HG03342 (cell line): Measurements from ENCODE around the gene CAPN8.

Source experiments
- ATAC-seq: cut with Tn5 transposase; IDR thresholded peaks from one replicate; pipeline ENCODE4 v1.9.1; 2021; ENCODE audit warnings: mild to moderate bottlenecking, moderate library complexity; ENCODE audit not compliant: unreplicated experiment

The CAPN8 gene

GRCh38 chr1:223620297-223620897 lies 45.1 kb downstream of the CAPN8 start:
- no peak for ATAC-seq

- ATAC-seq, result no peak
Observed at GRCh38 chr1:223618680-223619079, 46.8 kb downstream of the CAPN8 start.

DNA sequence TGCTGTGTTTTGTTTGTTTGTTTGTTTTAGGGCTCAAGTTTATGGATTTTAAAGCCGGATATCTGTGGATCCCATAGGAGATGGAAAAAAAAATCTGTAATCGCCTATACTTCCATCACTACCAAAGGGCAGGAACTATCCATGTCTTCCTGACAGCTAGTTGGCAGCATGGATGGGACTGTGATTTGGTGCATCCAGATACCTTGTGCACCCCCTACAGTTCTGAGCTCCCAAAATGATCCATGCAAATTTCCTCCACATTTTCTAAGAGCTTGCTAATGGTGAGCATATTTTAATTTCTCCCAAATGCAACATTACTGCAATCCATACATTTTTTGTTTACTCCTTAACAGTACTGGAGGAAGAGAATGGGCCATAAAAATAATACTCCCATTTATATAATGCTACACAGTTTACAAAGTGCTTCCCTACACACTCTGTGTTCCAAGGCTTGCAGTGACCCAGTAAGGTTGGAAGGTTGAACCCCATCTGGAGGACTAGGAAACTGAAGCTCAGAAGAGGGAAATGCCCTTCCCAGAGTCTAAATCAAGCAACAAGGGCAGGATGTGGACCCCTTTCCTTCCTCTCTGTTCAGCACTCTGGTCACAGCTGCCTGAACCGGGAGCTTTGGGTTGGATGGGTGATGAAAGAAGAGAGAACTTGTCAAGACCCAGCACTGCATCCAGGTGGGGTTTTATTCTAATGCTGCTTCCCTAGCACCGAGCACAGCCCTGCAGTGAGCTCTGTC lies 48.0 kb downstream of the CAPN8 start:
- ATAC-seq, result no peak

DNA sequence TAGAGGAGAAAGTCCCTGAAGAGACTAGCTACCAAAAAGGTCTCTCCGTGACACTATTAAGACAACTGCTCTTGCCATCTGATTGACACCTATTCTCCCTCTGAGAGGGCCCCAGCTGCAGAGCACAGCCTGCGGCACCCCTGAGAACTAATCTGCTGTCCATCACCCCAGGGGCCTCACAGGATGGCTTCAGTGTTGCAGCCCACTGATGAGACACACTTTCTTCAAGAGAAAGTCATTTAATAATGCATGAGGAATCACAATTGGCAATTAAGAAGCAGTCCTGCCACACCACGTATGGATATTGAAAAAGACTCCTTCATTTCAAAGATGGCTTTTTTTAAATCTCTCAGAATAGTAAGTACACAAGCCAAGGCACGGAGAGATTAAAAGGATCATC lies 48.9 kb downstream of the CAPN8 start:
- ATAC-seq, result no peak

DNA sequence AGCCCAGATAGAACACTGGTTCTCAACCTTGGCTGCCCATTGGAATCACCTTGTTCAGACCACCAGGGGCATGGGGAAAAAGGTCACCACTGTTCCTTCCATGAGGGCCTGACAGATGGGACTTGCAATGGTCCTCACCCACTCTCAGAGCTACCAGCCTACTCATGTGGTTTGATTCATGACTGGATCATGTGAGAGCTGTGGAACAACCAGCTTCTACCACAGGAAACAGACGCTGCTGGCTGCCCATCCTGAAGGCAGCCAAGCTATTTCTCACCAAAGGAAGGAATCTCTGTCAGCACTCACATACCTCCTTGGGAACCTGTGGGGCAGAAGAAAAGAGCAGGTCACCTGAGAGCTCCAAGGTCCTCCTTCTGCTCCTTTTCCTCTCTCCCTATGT lies 53.6 kb downstream of the CAPN8 start:
- ATAC-seq, result no peak

- no peak for ATAC-seq
Observed at GRCh38 chr1:223609977-223610376, 55.5 kb downstream of the CAPN8 start.

- no peak for ATAC-seq
Observed at GRCh38 chr1:223609066-223609465, 56.4 kb downstream of the CAPN8 start.

DNA sequence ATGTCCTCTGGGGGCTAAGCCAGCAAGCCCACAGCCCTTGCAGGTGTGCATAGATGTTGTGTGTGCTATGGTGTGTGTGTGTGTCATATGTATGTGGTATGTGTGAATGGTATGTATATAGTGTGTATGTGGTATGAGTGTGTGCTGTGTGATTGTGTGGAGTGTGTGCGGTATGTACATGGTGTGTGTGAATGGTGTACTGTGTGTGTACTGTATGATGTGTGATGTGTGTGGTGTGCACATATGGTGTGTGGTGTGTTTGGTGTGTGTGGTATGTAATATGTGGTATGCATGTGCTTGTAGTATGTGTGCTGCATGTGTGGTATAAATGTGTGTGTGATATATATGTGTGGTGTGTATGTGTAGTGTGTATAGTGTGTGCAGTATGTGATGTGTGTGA lies 107.0 kb downstream of the CAPN8 start:
- no peak for ATAC-seq

GRCh38 chr1:223557130-223557475 lies 108.4 kb downstream of the CAPN8 start:
- ATAC-seq, result no peak

DNA sequence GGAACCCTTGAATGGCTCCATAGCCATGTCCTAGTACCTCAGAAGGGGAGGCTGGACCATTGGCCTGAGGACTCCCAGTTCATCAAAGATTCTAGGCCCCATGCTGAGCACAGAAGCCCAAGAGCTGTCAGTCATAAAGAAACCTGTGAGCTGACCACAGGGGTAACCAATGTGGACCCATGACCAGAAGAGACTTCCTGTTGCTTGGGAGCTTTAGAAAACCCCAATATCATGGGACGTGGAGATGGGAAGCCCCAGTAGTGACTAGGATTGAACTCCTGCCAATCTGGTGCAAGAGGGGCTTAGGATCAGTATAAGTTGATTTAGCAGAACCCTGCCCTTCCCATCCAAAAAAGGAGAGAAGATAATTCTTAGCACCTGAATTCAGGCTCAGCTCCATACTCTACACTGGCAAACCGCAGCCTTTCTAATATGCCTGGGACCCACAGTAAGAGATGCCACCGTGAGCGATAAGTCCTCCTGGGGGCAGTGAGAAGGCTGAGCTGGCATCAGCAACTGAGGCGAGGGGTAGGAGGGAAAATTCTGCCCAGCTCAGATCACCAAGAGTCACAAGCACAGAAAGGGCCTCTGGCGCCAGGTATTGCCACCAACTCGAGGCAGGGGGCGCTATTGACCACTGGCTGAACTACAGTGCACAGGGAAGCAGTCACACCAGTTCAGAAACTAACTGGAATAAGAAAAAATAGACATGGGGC lies 108.9 kb downstream of the CAPN8 start:
- peak; percentile 95 for ATAC-seq

GRCh38 chr1:223553957-223554356 lies 111.5 kb downstream of the CAPN8 start:
- ATAC-seq, result no peak

- ATAC-seq, result no peak
Observed at GRCh38 chr1:223551610-223552009, 113.9 kb downstream of the CAPN8 start.

GRCh38 chr1:223549740-223550139 lies 115.8 kb downstream of the CAPN8 start:
- ATAC-seq, result no peak

DNA sequence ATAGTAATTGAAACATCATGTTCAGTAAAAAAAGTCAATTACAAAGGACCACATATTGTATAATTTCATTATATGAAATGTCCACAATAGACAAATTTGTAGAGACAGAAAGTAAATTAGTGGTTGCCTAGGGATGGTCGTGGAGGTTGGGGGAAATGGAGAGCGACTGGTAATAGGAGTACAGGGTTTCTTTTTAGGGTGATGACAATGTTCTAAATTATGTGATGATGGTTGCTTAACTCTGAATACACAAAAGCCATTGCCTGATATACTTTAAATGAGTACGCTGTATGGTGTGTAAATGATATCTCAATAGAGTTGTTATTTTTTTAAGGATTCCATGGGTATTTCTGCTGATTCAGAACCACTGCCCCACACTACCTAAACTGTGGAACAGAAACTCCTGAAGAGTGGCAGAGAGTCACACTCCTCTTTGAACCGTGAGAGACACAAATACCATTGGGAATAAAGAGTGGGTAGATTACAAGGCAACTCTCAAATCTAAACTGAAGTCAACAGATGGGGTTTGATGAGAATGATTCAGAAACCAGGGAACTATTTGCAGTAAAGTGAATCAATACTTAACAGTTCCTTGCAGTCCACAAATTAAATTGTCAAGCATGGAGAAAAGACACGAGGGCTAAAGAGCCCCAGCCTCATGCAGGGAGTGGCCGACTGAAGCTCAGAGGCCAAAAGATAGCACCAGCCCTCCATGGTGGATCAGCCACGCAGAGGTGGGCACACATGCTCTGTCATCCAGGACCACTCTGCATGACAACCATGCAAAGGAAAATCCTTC lies 118.0 kb downstream of the CAPN8 start:
- no peak for ATAC-seq

GRCh38 chr1:223545343-223545742 lies 120.2 kb downstream of the CAPN8 start:
- no peak for ATAC-seq

DNA sequence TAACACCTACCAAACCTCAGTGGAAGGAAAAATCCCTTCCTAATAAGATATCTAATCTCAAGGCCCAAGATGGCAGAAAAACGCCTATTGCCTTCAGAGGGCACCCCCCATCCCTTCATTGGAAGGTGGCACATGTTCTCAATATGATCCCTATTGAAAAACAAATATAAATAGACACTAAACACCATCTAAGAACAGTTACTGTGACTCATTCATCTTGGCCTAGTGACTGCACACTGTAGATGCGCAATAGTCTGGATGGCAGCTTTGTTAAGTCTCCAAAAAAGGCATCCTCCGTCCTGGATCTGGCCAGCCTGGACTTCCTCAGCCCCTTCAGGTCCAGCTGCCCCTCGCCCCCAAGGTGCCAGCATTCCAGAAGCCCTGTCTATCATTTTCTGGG lies 121.9 kb downstream of the CAPN8 start:
- ATAC-seq, result no peak

DNA sequence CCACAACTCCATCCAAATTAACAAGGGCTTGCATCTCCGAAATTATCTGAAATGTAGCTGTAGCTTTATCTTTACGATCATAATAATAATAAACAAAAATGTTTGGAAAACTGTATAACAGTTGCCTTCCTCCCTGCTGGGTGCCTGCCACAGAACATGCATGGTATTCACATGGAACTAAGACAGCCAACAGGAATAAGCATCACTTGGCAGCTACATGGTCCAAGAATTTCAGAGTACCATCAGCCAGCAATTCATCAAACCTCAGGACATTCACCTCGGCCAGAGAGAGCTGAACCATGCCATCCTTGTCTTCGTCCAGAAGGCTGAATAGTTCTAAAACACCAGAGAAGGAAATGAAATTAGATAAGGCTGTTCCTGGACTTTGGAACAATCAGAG lies 122.7 kb downstream of the CAPN8 start:
- ATAC-seq, result no peak

GRCh38 chr1:223540485-223541106 lies 124.9 kb downstream of the CAPN8 start:
- ATAC-seq, result no peak

DNA sequence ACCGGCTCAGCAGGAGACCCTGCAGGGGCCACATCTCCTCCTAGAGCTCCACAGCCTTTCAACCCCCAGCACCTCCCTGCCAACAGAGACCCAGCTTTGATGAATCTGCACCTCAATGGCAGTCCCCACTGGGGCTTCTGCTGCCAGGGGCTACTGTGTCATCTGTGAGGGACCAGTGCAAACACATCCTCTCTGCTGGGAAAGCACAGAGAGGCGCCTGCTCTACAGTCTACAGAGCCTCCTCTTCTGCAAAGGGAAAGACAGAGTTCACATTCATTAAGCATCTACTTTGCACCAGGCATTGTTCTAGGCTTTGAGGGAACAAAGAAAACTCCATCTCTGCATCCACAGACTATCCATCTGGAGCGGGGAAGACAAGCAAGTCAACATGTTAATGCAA lies 125.8 kb downstream of the CAPN8 start:
- no peak for ATAC-seq

DNA sequence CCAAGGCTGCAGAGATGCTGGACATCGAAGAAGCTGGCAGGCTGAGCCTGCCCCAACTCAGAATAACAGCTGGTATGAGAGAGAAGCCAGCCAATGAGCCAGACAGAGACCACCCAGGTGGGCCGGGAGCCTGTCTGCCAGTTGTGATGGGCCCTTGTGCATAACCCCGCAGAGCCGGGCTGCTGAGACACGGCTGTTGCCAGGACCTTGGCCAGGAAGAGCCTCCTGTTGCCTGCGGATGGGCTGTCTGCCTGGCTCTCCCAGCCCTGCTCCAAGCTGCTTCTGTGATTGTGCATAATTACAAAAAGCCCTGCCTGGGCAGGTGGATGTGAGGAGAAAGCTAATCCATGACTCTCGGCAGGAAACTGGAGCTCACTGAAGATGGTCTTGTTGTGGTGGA lies 126.5 kb downstream of the CAPN8 start:
- no peak for ATAC-seq

DNA sequence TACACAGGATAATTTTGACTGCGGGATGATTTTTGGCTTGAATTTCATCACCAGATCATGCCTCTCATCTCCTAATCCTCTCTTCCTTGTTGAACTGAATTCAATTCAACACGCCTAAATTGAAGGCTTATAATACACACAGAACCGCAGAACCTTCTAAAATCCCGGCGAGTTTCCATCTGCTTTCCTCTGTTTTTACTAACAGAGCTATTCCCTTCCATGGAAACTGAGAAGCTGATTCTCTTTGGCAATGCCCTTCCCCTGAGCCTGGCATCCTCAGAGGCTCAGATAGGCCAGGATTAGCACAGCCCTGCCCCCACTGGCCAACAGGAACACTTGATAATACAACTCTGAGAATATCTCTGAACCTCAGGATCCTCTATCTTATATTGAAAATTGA lies 130.2 kb downstream of the CAPN8 start:
- ATAC-seq, result no peak
